ENCODE results near the gene ZFX. TPM values are rescaled to one million over a fixed set of nuclear protein-coding genes. Genes with fewer than 3 reads are reported as not detected.
A peak's percentile ranks its signal among the peaks of the same experiment; 100 is the strongest.

ZFX gene
- total RNA-seq, 1 experiment from 2014 or later, result 36.1 TPM

- Histone ChIP-seq H3K4me1 (peaks cover 17% of the 10 kb centered on the region), H3K36me3 (ENCODE audit: control insufficient read depth, insufficient read depth, low read length) (no peaks in the 10 kb centered on the region), H3K27me3 (replicated peaks; ENCODE audit: control insufficient read depth, insufficient read depth, low read length) (no peaks in the 10 kb centered on the region), H3K9me3 (no peaks in the 10 kb centered on the region), H3K4me3 (ENCODE audit: low read depth, low read length) (no peak overlapping the region)
- Mint-ChIP-seq H3K27ac (ENCODE audit: unreplicated experiment) (no peak overlapping the region), H3K36me3 (ENCODE audit: insufficient read depth, unreplicated experiment) (peaks cover 8% of the 10 kb centered on the region), H3K9me3 (ENCODE audit: unreplicated experiment) (no peaks in the 10 kb centered on the region), H3K4me3 (ENCODE audit: unreplicated experiment) (no peak overlapping the region), H3K4me1 (ENCODE audit: low read depth, unreplicated experiment) (peaks cover 4% of the 10 kb centered on the region), H3K27me3 (ENCODE audit: insufficient read depth, unreplicated experiment) (no peaks in the 10 kb centered on the region)
- DNase-seq, result no peak
- POLR2A ChIA-PET, result no interaction called here
- TF ChIP-seq CTCF (IDR thresholded peaks at IDR 0.05; ENCODE audit: insufficient read depth in 1 of 2, low read depth in 1 of 2, low read length in 1 of 2, severe bottlenecking in 1 of 2, unreplicated experiment in 1 of 2), result no peak
- intact Hi-C loops (cut with micrococcal nuclease; ENCODE audit: unreplicated experiment), result loop anchor here (1.0 to 5.0 kb wide), 2 partner anchors 45 to 97 kb away; no protein-coding TSS in a partner anchor
- BruUV-seq (replicated peaks), result no TSS peak
- CTCF ChIA-PET, result no interaction called here
Measured at GRCh38 chrX:24145303-24146186, 4.0 kb upstream of the ZFX start.

GRCh38 chrX:24146283-24146949 is 3.1 kb upstream of the ZFX start:
- Histone ChIP-seq H3K36me3 (ENCODE audit: control insufficient read depth, insufficient read depth, low read length) (no peaks in the 10 kb centered on the region), H3K4me1 (peaks cover 17% of the 10 kb centered on the region), H3K27me3 (replicated peaks; ENCODE audit: control insufficient read depth, insufficient read depth, low read length) (no peaks in the 10 kb centered on the region), H3K4me3 (ENCODE audit: low read depth, low read length) (no peak overlapping the region), H3K9me3 (no peaks in the 10 kb centered on the region)
- Mint-ChIP-seq H3K36me3 (ENCODE audit: insufficient read depth, unreplicated experiment) (peaks cover 17% of the 10 kb centered on the region), H3K4me3 (ENCODE audit: unreplicated experiment) (peak overlapping the region; percentile 42), H3K4me1 (ENCODE audit: low read depth, unreplicated experiment) (peaks cover 4% of the 10 kb centered on the region), H3K27me3 (ENCODE audit: insufficient read depth, unreplicated experiment) (no peaks in the 10 kb centered on the region), H3K9me3 (ENCODE audit: unreplicated experiment) (no peaks in the 10 kb centered on the region), H3K27ac (ENCODE audit: unreplicated experiment) (peak overlapping the region; percentile 45)
- DNase-seq, result no peak
- ChIA-PET POLR2A (no interaction called here), CTCF (no interaction called here)
- intact Hi-C loops (cut with micrococcal nuclease; ENCODE audit: unreplicated experiment), result loop anchor here (1.0 to 5.0 kb wide), 2 partner anchors 46 to 96 kb away; no protein-coding TSS in a partner anchor
- no TSS peak for BruUV-seq (replicated peaks)
- TF ChIP-seq CTCF (IDR thresholded peaks at IDR 0.05; ENCODE audit: insufficient read depth in 1 of 2, low read depth in 1 of 2, low read length in 1 of 2, severe bottlenecking in 1 of 2, unreplicated experiment in 1 of 2), result no peak

- peaks cover 21% of the 10 kb centered on the region for H3K4me1 ChIP-seq
Measured at GRCh38 chrX:24147165-24147564, 2.4 kb upstream of the ZFX start.

More at GRCh38 chrX:24147165-24147564, 2.4 kb upstream of the ZFX start:
- no peaks in the 10 kb centered on the region for H3K9me3 ChIP-seq
- Mint-ChIP-seq H3K36me3 (ENCODE audit: insufficient read depth, unreplicated experiment) (peaks cover 20% of the 10 kb centered on the region), H3K4me3 (ENCODE audit: unreplicated experiment) (no peak overlapping the region), H3K9me3 (ENCODE audit: unreplicated experiment) (no peaks in the 10 kb centered on the region), H3K4me1 (ENCODE audit: low read depth, unreplicated experiment) (peaks cover 4% of the 10 kb centered on the region), H3K27ac (ENCODE audit: unreplicated experiment) (no peak overlapping the region), H3K27me3 (ENCODE audit: insufficient read depth, unreplicated experiment) (no peaks in the 10 kb centered on the region)
- no peak for DNase-seq
- H3K4me3 ChIP-seq (ENCODE audit: low read depth, low read length), result no peak overlapping the region
- no peaks in the 10 kb centered on the region for H3K36me3 ChIP-seq (ENCODE audit: control insufficient read depth, insufficient read depth, low read length)
- CTCF ChIA-PET, result no interaction called here
- TF ChIP-seq CTCF (IDR thresholded peaks at IDR 0.05; ENCODE audit: insufficient read depth in 1 of 2, low read depth in 1 of 2, low read length in 1 of 2, severe bottlenecking in 1 of 2, unreplicated experiment in 1 of 2), result no peak
- H3K27me3 ChIP-seq (replicated peaks; ENCODE audit: control insufficient read depth, insufficient read depth, low read length), result no peaks in the 10 kb centered on the region
- POLR2A ChIA-PET, result no interaction called here
- no TSS peak for BruUV-seq (replicated peaks)
- intact Hi-C loops (cut with micrococcal nuclease; ENCODE audit: unreplicated experiment), result loop anchor here (5.0 kb wide), 1 partner anchor 95 kb away; no protein-coding TSS in a partner anchor
